ENCODE data around the gene NPPB. TPM values are rescaled to one million over a fixed set of nuclear protein-coding genes. Genes with fewer than 3 reads are reported as not detected.

NPPB gene
- total and polyA plus RNA-seq, 2 of the 8 experiments (the other 6 are each of a cell fraction or from before 2014, with no cell fraction given) = 0.36 to 0.91 TPM

DNA sequence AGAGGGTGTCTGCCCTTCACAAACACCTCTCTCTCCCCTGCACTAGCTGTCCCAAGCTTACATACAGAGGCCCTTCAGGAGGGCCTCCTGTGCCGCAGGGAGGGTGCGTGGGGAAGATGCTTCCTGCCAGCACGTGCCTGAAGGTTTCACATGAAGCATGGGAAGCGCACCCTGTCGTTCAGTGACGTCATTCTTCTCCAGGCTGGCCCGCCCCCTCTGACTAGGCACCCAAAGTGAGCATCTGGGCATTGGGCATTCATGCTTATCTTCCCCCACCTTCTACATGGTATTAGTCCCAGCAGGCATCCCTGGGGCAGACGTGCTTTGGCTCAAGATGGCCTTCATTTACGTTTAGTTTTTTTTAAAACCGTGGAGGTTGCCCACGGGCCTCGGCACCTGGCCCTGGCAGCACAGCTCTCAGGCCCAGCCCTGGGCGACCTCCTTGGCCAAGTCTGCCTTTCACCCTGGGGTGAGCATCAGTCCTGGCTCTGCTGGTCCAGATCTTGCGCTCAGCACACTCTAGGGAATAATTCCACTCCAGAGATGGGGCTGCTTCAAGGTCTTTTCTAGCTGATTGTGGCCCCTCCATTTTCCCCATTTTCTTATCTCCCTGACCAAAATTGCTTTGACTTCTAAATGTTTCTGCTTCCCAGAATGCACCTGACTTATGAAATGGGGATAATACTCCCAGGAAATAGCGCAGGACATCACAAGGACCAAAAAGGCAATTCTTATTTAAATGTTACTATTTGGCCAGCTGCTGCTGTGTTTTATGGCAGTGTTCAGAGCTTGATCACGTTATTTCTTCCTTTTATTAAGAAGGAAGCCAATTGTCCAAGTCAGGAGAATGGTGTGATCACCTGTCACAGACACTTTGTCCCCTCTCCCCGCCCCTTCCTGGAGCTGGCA is 17.2 kb downstream of the NPPB start:
- Histone ChIP-seq H2BK15ac (ENCODE audit: low read length) (no peak overlapping the region), H4K5ac (ENCODE audit: insufficient read length, low read depth, low read length) (no peak overlapping the region), H4K20me1 (replicated peaks in 1 of 2; ENCODE audit: control insufficient read depth in 1 of 2, insufficient read depth in 2 of 2, low read length in 2 of 2) (peaks cover 6 to 15% of the 10 kb centered on the region in 2 experiments), H2BK12ac (ENCODE audit: low read depth, low read length) (no peak overlapping the region), H3K4me3 (ENCODE audit: extremely low read depth in 1 of 4, insufficient read depth in 2 of 4, low read depth in 3 of 4, low read length in 4 of 4) (no peak overlapping the region), H3K14ac (ENCODE audit: insufficient read length) (no peak overlapping the region), H3K27me3 (replicated peaks in 1 of 4; ENCODE audit: control insufficient read depth in 3 of 4, extremely low read depth in 1 of 4, insufficient read depth in 3 of 4, low read length in 3 of 4) (no peaks in the 10 kb centered on the region), H3K9ac (replicated peaks in 1 of 4; ENCODE audit: extremely low read depth in 1 of 4, low read depth in 3 of 4, low read length in 3 of 4) (no peak overlapping the region), H3K36me3 (ENCODE audit: control insufficient read depth in 2 of 4, insufficient read depth in 4 of 4, low read length in 3 of 4) (peaks cover 35 to 72% (median 62%) of the 10 kb centered on the region in 4 experiments), H3K9me3 (ENCODE audit: insufficient read depth in 2 of 2, low read depth in 1 of 2, low read length in 1 of 2) (no peaks in the 10 kb centered on the region), H3K23ac (ENCODE audit: insufficient read length) (no peak overlapping the region), H2AK5ac (ENCODE audit: low read depth, low read length) (no peak overlapping the region), H3K18ac (ENCODE audit: extremely low read depth, low read length) (no peak overlapping the region), H3K79me2 (ENCODE audit: control insufficient read depth in 1 of 2, insufficient read depth in 2 of 2, low read length in 2 of 2) (no peaks in the 10 kb centered on the region), H3K4ac (replicated peaks; ENCODE audit: insufficient read length, low read depth, low read length) (no peak overlapping the region), H3K27ac (ENCODE audit: low read depth, low read length) (no peak overlapping the region), H3K4me1 (replicated peaks in 1 of 4; ENCODE audit: control insufficient read depth in 3 of 4, insufficient read depth in 4 of 4, low read length in 3 of 4) (no peaks in the 10 kb centered on the region), H4K8ac (ENCODE audit: extremely low read depth, insufficient read depth, low read length) (no peak overlapping the region; the same call in 1 of the 2 replicates), H3K56ac (replicated peaks; ENCODE audit: insufficient read length, low read depth, low read length) (no peak overlapping the region), H4K91ac (replicated peaks; ENCODE audit: insufficient read length, low read length) (no peak overlapping the region), H2BK20ac (ENCODE audit: low read length) (no peak overlapping the region), H3K4me2 (ENCODE audit: insufficient read depth in 1 of 2, low read depth in 2 of 2, low read length in 2 of 2) (no peak overlapping the region), H2BK120ac (replicated peaks; ENCODE audit: low read depth, low read length) (no peak overlapping the region), H3K79me1 (ENCODE audit: low read depth, low read length) (no peaks in the 10 kb centered on the region), H3K23me2 (ENCODE audit: low read depth, low read length) (no peaks in the 10 kb centered on the region), H2AFZ (ENCODE audit: low read length) (no peak overlapping the region), H2BK5ac (ENCODE audit: low read depth, low read length) (no peak overlapping the region)
- WGBS, 2 experiments (ENCODE audit: extremely low coverage in 1 of 2, insufficient coverage in 1 of 2, insufficient read length in 1 of 2, insufficient replicate concordance in 2 of 2, low coverage in 1 of 2, low lambda C conversion rate in 2 of 2, missing lambda C conversion rate in 1 of 2) = 92% methylated on average over 17 of the region's 17 CpGs; no CpG with 5 or more reads in 1 of the 2 experiments
- ChIA-PET POLR2A (ENCODE audit: partially characterized antibody) (interaction anchor here (8.1 kb wide), 1 partner anchor 67 kb away, joined by 72 read pairs; no protein-coding TSS in a partner anchor), CTCF (ENCODE audit: partially characterized antibody) (interaction anchor here (1.0 to 8.8 kb wide), 12 partner anchors 9 to 125 kb away, joined by 3 to 67 read pairs (median 8); no protein-coding TSS in a partner anchor)
- TF ChIP-seq JUN (IDR thresholded peaks at IDR 0.05; ENCODE audit: low read depth, low read length) (no peak), TAF1 (IDR thresholded peaks at IDR 0.05; ENCODE audit: low read depth, low read length) (no peak), POLR2AphosphoS5 (IDR thresholded peaks at IDR 0.05; ENCODE audit: low read depth, low read length) (no peak), BCL11A (IDR thresholded peaks at IDR 0.05; ENCODE audit: low read depth in 2 of 2, low read length in 2 of 2) (no peak), CTBP2 (IDR thresholded peaks at IDR 0.05; ENCODE audit: borderline replicate concordance, insufficient read depth, insufficient read length, low read length) (no peak), GTF2F1 (IDR thresholded peaks at IDR 0.05; ENCODE audit: borderline replicate concordance, low read depth, low read length) (no peak), KDM1A (IDR thresholded peaks at IDR 0.05; ENCODE audit: borderline replicate concordance, low read length) (no peak)
- FAIRE-seq = no peak
- no peak for DNase-seq (ENCODE audit: low read depth in 1 of 2, low spot score in 2 of 2)

Data from H1 (cell line).